Keratinocyte (primary cell): ENCODE measurements around the gene TMEM132E. TPM values are rescaled to one million over a fixed set of nuclear protein-coding genes. Genes with fewer than 3 reads are reported as not detected.

Experiments
- DNase-seq: peaks from one replicate; pipeline ENCODE4 v3.0.0-alpha.2; 2011; ENCODE audit warnings: low read depth, missing footprints, low spot score
- FAIRE-seq: peaks from 2 replicates; lab custom pipeline; 2011; peaks lifted over from hg19 to GRCh38; lab: Jason Lieb, UNC
- H2AFZ ChIP-seq: 2 replicates; pipeline ENCODE4 v1.6.0; 2012; ENCODE audit warnings: low read length, control low read depth, inconsistent platforms; ENCODE audit not compliant: control insufficient read depth
- H3K27ac ChIP-seq: 2 replicates; pipeline ENCODE4 v1.5.1; 2011; ENCODE audit warnings: low read length; ENCODE audit not compliant: control insufficient read depth, insufficient read depth
- H3K27me3 ChIP-seq: 3 replicates; pipeline ENCODE4 v1.6.0; 2011; ENCODE audit warnings: low read length; ENCODE audit not compliant: control insufficient read depth, insufficient read depth; ENCODE audit errors: extremely low read depth
- H3K36me3 ChIP-seq, 2 experiments: 2 replicates in 1 of 2; 3 replicates in 1 of 2; pipeline ENCODE4 v1.5.1; 2011; ENCODE audit warnings: low read length in 2 of 2, mild to moderate bottlenecking in 1 of 2; ENCODE audit not compliant: control insufficient read depth in 2 of 2, insufficient read depth in 2 of 2; ENCODE audit errors: extremely low read depth in 1 of 2
- H3K4me1 ChIP-seq: 3 replicates; pipeline ENCODE4 v1.5.1; 2011; ENCODE audit warnings: low read length; ENCODE audit not compliant: control insufficient read depth, insufficient read depth; ENCODE audit errors: extremely low read depth
- H3K4me2 ChIP-seq: 3 replicates; pipeline ENCODE4 v1.6.0; 2011; ENCODE audit warnings: low read depth, low read length; ENCODE audit not compliant: control insufficient read depth, insufficient read depth; ENCODE audit errors: extremely low read depth
- H3K4me3 ChIP-seq, 3 experiments: fragments of 200-600 bp in 1 of 3; sonication (generic) in 1 of 3; 2 replicates in 2 of 3; 3 replicates in 1 of 3; pipeline ENCODE4 v1.5.1; 2011 to 2016; ENCODE audit warnings: low read length in 3 of 3, mild to moderate bottlenecking in 3 of 3, control low read depth in 2 of 3, inconsistent platforms in 1 of 3, low read depth in 1 of 3, mixed read lengths in 1 of 3, mixed run types in 1 of 3, moderate library complexity in 1 of 3; ENCODE audit not compliant: control insufficient read depth in 2 of 3, insufficient read depth in 2 of 3; ENCODE audit errors: extremely low read depth in 1 of 3
- H3K79me2 ChIP-seq: 2 replicates; pipeline ENCODE4 v1.6.0; 2012; ENCODE audit warnings: low read length; ENCODE audit not compliant: control insufficient read depth, insufficient read depth
- H3K9ac ChIP-seq: 3 replicates; pipeline ENCODE4 v1.6.0; 2011; ENCODE audit warnings: low read length; ENCODE audit not compliant: control insufficient read depth, insufficient read depth; ENCODE audit errors: extremely low read depth
- H3K9me1 ChIP-seq: 3 replicates; pipeline ENCODE4 v1.6.0; 2011; ENCODE audit warnings: low read length; ENCODE audit not compliant: control insufficient read depth, insufficient read depth; ENCODE audit errors: extremely low read depth
- H3K9me3 ChIP-seq: 2 replicates; pipeline ENCODE4 v1.5.1; 2012; ENCODE audit warnings: low read depth, low read length; ENCODE audit not compliant: control insufficient read depth
- H4K20me1 ChIP-seq: 3 replicates; pipeline ENCODE4 v1.6.0; 2011; ENCODE audit warnings: low read length; ENCODE audit not compliant: control insufficient read depth, insufficient read depth; ENCODE audit errors: extremely low read depth
- CTCF ChIP-seq, 3 experiments: IDR thresholded peaks in 1 of 3; conservative IDR thresholded peaks in 1 of 3; optimal IDR thresholded peaks in 1 of 3; 2 replicates in 2 of 3; 3 replicates in 1 of 3; pipeline versions ENCODE3 to v1.5.1; 2011; ENCODE audit warnings: low read length in 3 of 3, mild to moderate bottlenecking in 3 of 3, moderate library complexity in 2 of 3, control low read depth in 1 of 3, inconsistent platforms in 1 of 3; ENCODE audit not compliant: insufficient read depth in 2 of 3; ENCODE audit errors: extremely low read depth in 1 of 3
- EZH2 ChIP-seq: IDR thresholded peaks from one replicate; pipeline ENCODE4 v1.6.1; 2012; ENCODE audit warnings: inconsistent platforms, mild to moderate bottlenecking, low read length, moderate library complexity
- dilution Hi-C: fragments of 300-500 bp; cut with MboI; formaldehyde crosslinking; loops from one replicate; pipeline ENCODE4 v1.7.0; 2020; ENCODE audit warnings: low sequenced_read_pairs; ENCODE audit not compliant: extremely low pct_ligation_motif_present
- polyA plus RNA-seq, 5 experiments: library from polyadenylated mRNA; depleted of rRNA in 3 of 5; stranded (reverse) in 3 of 5; stranded (forward) in 1 of 5; unstranded in 1 of 5; fragments of >200 nt; gene quantifications; 1 replicate in 1 of 5; 2 replicates in 3 of 5; 3 replicates in 1 of 5; pipeline versions ENCODE4 v1.2.1 to v1.2.3, GENCODE V29; 2011 to 2012; ENCODE audit warnings: missing spikeins in 2 of 5, low read depth in 1 of 5, low replicate concordance in 1 of 5

TMEM132E gene
- polyA plus RNA-seq, 1 donor (not counting 4 experiments of a cell fraction or from before 2014, with no cell fraction given) = not detected

- H3K9ac ChIP-seq = no peak overlapping the region
- no peaks in the 10 kb centered on the region for H3K4me1 ChIP-seq
- DNase-seq (no peak), FAIRE-seq (no peak)
- no peak overlapping the region for H3K4me3 ChIP-seq
- no peak overlapping the region for H2AFZ ChIP-seq
- dilution Hi-C loops = loop anchor here (25.0 kb wide), 1 partner anchor 201 kb away; no protein-coding TSS in a partner anchor
- no peaks in the 10 kb centered on the region for H3K9me3 ChIP-seq
- TF ChIP-seq CTCF (optimal IDR thresholded peaks at IDR 0.05 in 1 of 3, IDR thresholded peaks at IDR 0.05 in 1 of 3, conservative IDR thresholded peaks at IDR 0.05 in 1 of 3; ENCODE audit: extremely low read depth in 1 of 3, insufficient read depth in 2 of 3, low read length in 3 of 3) = no peak
- no peak for TF ChIP-seq EZH2
- no peaks in the 10 kb centered on the region for H3K9me1 ChIP-seq
- no peaks in the 10 kb centered on the region for H3K79me2 ChIP-seq
- H3K27ac ChIP-seq = no peak overlapping the region
- no peak overlapping the region for H3K4me2 ChIP-seq
- peaks cover 20% of the 10 kb centered on the region for H3K27me3 ChIP-seq
- no peaks in the 10 kb centered on the region for H4K20me1 ChIP-seq
- H3K36me3 ChIP-seq = no peaks in the 10 kb centered on the region
These were observed 59.3 kb downstream of the TMEM132E start for GRCh38 chr17:34638526-34639260.

GRCh38 chr17:34639706-34640425 lies 60.5 kb downstream of the TMEM132E start:
- peaks cover 20% of the 10 kb centered on the region for H3K27me3 ChIP-seq

More at GRCh38 chr17:34639706-34640425, 60.5 kb downstream of the TMEM132E start:
- H3K79me2 ChIP-seq = no peaks in the 10 kb centered on the region
- no peak overlapping the region for H2AFZ ChIP-seq
- no peaks in the 10 kb centered on the region for H3K36me3 ChIP-seq
- no peak for TF ChIP-seq CTCF (optimal IDR thresholded peaks at IDR 0.05 in 1 of 3, IDR thresholded peaks at IDR 0.05 in 1 of 3, conservative IDR thresholded peaks at IDR 0.05 in 1 of 3; ENCODE audit: extremely low read depth in 1 of 3, insufficient read depth in 2 of 3, low read length in 3 of 3)
- TF ChIP-seq EZH2 = no peak
- no peak overlapping the region for H3K4me3 ChIP-seq
- no peak overlapping the region for H3K27ac ChIP-seq
- H3K4me2 ChIP-seq = no peak overlapping the region
- H4K20me1 ChIP-seq = no peaks in the 10 kb centered on the region
- no peak for FAIRE-seq
- no peaks in the 10 kb centered on the region for H3K4me1 ChIP-seq
- DNase-seq = no peak
- dilution Hi-C loops = loop anchor here (25.0 kb wide), 1 partner anchor 203 kb away; no protein-coding TSS in a partner anchor
- no peaks in the 10 kb centered on the region for H3K9me1 ChIP-seq
- no peaks in the 10 kb centered on the region for H3K9me3 ChIP-seq
- H3K9ac ChIP-seq = no peak overlapping the region
